Central memory CD8-positive, alpha-beta T cell (primary cell): Measurements from ENCODE around the gene DLGAP1.

Experiments used
- ATAC-seq: fragments of 150-1000 bp; cut with Tn5 transposase; replicated peaks from 2 replicates; pipeline ENCODE4 v1.10.0; 2022; ENCODE audit warnings: mild to moderate bottlenecking, moderate FRiP score, moderate number of reproducible peaks; ENCODE audit not compliant: poor library complexity, severe bottlenecking; ENCODE audit errors: extremely low read depth
- DNase-seq, 2 donors: peaks; one replicate each; pipeline ENCODE4 v3.0.0; 2021; ENCODE audit warnings: low spot score in 2 of 2
- H3K27ac Mint-ChIP-seq: one replicate; pipeline ENCODE4 v1.8.0; 2022; ENCODE audit warnings: low read depth, mild to moderate bottlenecking, moderate library complexity, mixed read lengths
- H3K27me3 Mint-ChIP-seq: one replicate; pipeline ENCODE4 v1.8.0; 2022; ENCODE audit warnings: mixed read lengths
- H3K36me3 Mint-ChIP-seq: one replicate; pipeline ENCODE4 v1.8.0; 2022; ENCODE audit warnings: mild to moderate bottlenecking, moderate library complexity, mixed read lengths; ENCODE audit not compliant: insufficient read depth
- H3K4me1 Mint-ChIP-seq: one replicate; pipeline ENCODE4 v1.8.0; 2022; ENCODE audit warnings: mixed read lengths
- H3K4me3 Mint-ChIP-seq: one replicate; pipeline ENCODE4 v1.8.0; 2022; ENCODE audit warnings: mild to moderate bottlenecking, moderate library complexity, mixed read lengths
- H3K9me3 Mint-ChIP-seq: one replicate; pipeline ENCODE4 v1.8.0; 2022; ENCODE audit warnings: mixed read lengths

The DLGAP1 gene

DNA sequence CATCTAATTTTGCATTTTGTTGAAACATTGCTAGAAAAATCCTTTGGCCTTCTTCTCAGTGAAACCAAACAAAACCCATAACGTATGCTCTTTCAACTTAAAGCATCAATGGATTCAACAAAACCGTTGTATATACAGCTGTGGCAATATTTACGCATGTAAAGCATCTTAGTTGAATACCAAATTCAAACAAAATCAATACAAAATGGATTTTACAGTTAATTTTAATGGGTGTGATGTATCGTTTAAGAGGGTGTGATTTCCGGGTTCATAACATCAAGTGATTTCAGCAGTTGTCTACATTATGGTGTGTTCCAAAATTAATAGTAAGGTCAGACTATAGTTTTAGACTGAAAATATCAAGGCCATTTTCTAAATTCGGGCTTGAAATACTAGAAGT is 806.9 kb downstream of the DLGAP1 start:
- no peaks in the 10 kb centered on the region for H3K36me3 Mint-ChIP-seq
- no peaks in the 10 kb centered on the region for H3K4me1 Mint-ChIP-seq
- H3K9me3 Mint-ChIP-seq: no peaks in the 10 kb centered on the region
- no peak overlapping the region for H3K4me3 Mint-ChIP-seq
- no peak overlapping the region for H3K27ac Mint-ChIP-seq
- ATAC-seq (no peak), DNase-seq (no peak)
- H3K27me3 Mint-ChIP-seq: peaks cover 8% of the 10 kb centered on the region

DNA sequence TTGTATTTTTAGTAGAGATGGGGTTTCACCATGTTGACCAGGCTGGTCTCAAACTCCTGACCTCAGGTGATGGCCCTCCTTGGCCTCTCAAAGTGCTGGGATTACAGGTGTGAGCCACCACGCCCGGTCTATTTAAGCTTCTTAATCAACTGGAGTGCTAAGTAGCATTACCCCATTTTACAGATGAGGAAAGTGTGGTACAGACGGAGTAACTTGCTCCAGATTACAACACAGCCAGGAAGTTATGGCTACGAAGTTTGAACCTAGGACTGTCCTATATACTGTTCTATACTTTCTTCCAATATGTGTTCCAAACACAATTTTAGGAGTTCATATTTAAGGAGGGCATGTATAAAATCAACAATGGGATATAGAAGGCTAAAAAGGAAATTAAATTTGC is 807.5 kb downstream of the DLGAP1 start:
- no peaks in the 10 kb centered on the region for H3K4me1 Mint-ChIP-seq
- no peaks in the 10 kb centered on the region for H3K36me3 Mint-ChIP-seq
- no peaks in the 10 kb centered on the region for H3K9me3 Mint-ChIP-seq
- DNase-seq (no peak), ATAC-seq (no peak)
- H3K27me3 Mint-ChIP-seq: peaks cover 8% of the 10 kb centered on the region
- no peak overlapping the region for H3K27ac Mint-ChIP-seq
- no peak overlapping the region for H3K4me3 Mint-ChIP-seq

DNA sequence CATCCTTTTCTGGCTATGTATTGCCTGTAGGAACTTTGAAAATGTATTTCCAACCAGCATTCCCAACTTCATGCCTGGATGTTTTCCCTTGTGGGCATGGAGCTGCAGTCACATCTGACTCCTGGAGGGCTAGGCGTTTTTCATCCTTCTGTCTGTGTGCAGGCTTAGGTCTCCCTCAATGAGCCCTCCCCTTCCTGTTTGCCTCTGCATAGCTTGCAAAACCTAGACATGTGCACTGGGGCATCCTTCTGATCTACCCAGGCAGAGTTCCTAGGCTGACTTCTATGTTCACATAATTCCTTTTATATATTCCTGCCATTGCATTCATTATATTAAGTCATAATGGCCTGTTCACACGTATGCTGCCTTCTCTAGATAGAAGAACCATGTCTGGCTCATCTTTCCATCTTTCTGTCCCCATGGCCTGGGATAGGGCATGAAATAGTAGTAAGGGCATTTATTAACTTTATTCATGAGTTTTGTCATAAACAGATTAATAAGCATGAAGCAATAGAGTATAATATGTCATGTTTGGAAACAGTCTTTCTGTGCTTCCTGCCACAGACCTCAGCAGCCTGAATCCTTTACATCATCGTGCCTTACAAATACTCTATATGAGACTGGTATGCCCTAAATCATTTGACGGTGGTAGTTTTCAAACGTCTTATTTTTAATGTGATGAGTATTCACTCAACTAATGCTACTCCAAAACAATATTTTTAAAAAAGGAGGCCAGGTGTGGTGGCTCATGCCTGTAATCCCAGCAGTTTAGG is 809.5 kb downstream of the DLGAP1 start:
- H3K27ac Mint-ChIP-seq: no peak overlapping the region
- no peak overlapping the region for H3K4me3 Mint-ChIP-seq
- H3K36me3 Mint-ChIP-seq: no peaks in the 10 kb centered on the region
- H3K9me3 Mint-ChIP-seq: no peaks in the 10 kb centered on the region
- no peaks in the 10 kb centered on the region for H3K4me1 Mint-ChIP-seq
- ATAC-seq: no peak
- peaks cover 8% of the 10 kb centered on the region for H3K27me3 Mint-ChIP-seq
- no peak for DNase-seq

DNA sequence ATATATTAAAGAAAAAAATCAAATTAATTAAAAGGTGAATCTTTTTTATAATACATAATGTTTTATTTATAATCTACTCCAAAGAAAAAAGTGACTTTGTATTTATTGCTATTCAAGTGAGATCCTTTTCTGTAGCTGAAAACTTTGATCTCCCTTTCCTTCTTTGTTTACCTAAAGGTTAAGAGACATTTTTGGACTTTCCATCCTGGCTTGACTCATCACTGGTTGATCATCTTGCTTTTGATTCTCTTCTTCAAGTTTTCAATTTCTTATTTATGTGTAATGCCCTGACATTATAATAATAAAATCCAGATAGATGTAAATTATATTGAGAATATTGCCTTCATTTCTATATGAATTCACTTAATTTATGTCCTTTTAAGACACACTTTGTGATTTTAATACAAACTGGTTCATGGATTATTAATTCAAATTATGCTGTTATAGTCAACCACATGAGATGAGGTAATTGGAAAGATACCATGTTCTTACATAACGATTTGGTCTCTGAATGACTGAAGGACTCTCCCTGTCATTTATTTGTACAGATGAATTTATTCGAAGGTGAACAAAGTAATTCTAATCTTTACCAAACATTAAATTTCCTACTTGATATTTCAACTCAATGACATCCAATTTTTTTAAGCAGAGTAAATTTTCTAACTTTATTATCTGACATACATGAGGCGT is 820.7 kb downstream of the DLGAP1 start:
- Mint-ChIP-seq H3K27ac (no peak overlapping the region), H3K9me3 (no peaks in the 10 kb centered on the region), H3K4me3 (no peak overlapping the region), H3K4me1 (no peaks in the 10 kb centered on the region), H3K27me3 (no peaks in the 10 kb centered on the region), H3K36me3 (no peaks in the 10 kb centered on the region)
- DNase-seq (no peak), ATAC-seq (no peak)

DNA sequence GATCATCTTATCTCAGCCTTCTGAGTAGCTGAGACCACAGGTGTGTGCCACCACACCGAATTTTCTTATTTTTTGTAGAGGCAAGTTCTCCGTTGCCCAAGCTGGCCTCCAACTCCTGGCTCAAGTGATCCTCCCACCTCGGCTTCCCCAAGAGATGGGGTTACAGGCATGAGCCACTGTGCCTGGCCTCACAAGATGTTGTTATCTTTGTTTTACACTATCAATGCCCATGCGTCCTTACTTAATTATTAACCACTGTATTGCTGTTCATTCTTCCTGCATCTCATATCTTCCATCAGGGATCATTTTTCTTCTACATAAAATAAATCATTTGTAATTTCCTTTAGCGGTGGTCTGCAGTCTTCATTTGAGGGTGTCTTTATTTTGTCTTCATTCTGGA is 823.2 kb downstream of the DLGAP1 start:
- H3K36me3 Mint-ChIP-seq: no peaks in the 10 kb centered on the region
- H3K4me1 Mint-ChIP-seq: no peaks in the 10 kb centered on the region
- no peak overlapping the region for H3K4me3 Mint-ChIP-seq
- H3K9me3 Mint-ChIP-seq: no peaks in the 10 kb centered on the region
- H3K27ac Mint-ChIP-seq: no peak overlapping the region
- H3K27me3 Mint-ChIP-seq: no peaks in the 10 kb centered on the region
- ATAC-seq (no peak), DNase-seq (no peak)

DNA sequence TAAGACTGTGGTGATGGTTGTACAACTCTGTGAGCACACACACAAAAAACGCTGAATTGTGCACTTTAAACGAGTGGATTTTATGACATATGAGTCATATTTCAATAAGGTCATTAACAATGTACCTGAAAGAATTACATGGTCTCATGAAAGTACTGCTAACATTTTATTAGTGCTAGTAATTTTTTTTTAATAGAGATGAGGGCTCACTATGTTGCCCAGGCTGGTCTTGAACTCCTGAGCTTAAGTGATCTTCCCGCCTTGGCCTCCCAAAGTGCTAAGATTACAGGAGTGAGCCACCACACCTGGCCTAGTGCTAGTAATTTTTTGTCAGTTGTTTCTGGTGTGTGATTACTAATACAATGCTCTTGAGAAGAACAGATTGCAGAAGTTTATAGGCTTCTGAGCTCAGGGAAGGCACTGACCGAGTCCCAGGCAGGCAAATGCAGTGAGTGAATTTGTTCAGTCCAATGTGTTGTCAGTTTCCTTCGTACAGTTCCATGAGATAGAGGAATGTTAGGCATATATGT is 828.1 kb downstream of the DLGAP1 start:
- DNase-seq (no peak), ATAC-seq (no peak)
- no peaks in the 10 kb centered on the region for H3K9me3 Mint-ChIP-seq
- H3K27me3 Mint-ChIP-seq: no peaks in the 10 kb centered on the region
- no peak overlapping the region for H3K4me3 Mint-ChIP-seq
- peaks cover 2% of the 10 kb centered on the region for H3K36me3 Mint-ChIP-seq
- H3K27ac Mint-ChIP-seq: no peak overlapping the region
- H3K4me1 Mint-ChIP-seq: peaks cover 10% of the 10 kb centered on the region

DNA sequence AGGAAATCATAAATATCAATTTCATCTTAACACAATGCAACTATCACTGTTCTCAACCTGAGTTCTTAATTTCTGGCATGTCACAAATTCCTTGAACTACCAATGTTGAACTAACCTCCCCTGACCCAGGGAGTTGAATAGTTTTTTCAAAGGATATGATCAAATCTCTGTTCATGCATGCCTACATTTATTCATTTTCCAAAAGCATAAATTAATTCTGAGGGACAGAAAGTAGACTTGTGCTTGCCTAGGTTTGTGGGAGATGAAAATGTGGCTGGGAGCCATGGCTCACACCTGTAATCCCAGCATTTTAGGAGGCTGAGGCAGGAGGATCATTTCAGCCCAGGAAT is 829.4 kb downstream of the DLGAP1 start:
- ATAC-seq (no peak), DNase-seq (no peak)
- Mint-ChIP-seq H3K27me3 (no peaks in the 10 kb centered on the region), H3K36me3 (peaks cover 2% of the 10 kb centered on the region), H3K4me3 (no peak overlapping the region), H3K4me1 (peaks cover 10% of the 10 kb centered on the region), H3K9me3 (no peaks in the 10 kb centered on the region), H3K27ac (no peak overlapping the region)

DNA sequence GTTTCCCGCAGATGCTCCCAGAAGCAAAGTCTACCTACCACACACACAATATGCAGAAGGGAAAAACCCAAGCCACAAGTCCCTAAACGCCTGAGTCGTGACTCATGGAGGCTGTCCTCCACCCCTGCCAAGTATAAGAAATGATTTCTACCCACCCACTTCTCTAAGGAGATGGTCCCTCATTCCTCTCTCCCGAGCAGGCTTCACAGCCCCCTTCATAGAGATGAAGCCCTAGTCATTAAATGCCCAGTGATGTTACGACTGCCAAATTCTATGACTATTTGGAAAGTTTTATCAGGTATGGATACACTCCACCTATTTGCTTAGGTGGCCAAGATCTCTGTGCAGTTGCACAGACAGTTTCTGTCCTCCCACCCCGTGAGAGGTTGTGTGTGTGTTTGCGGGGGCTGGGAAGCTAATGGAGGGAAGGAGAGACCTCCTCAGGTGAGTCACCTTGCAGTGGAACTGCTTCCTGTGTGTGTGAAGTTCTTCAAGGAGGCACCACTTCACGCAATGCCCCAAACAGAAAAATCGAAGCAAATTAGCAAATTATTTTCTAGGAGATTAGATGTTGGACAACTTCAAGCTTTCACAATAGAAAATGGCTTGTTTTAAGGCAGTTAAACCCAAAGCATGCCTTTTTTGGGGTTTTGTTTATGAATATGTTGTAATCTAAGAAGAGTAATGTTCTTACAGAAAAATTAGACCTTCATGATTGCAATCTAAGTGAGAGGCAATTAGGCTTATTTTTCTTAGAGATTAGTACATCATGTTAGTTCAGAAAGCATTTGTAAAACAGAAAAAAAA is 830.0 kb downstream of the DLGAP1 start:
- Mint-ChIP-seq H3K4me3 (no peak overlapping the region), H3K27me3 (no peaks in the 10 kb centered on the region), H3K9me3 (no peaks in the 10 kb centered on the region), H3K4me1 (peaks cover 10% of the 10 kb centered on the region), H3K27ac (peak overlapping the region; percentile 20), H3K36me3 (peaks cover 2% of the 10 kb centered on the region)
- DNase-seq (no peak), ATAC-seq (peak; percentile 67)

DNA sequence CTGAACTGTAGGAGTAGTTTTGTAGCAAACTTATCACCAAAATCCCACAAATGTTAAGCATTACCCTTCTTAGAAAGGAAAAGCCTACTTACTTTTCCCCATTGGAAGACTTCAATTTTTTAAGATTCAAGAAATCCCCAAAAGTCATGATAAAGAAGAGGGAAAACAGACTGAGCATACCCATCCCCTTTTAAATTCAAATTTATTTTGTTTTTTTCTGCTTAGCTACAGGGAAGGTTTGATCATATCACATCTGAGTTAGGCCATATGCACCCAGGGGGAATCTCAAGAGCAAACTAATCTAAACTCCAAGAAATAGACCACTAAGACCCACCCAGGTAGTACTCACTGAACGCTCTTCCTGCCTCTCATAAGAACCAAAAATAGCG is 830.6 kb downstream of the DLGAP1 start:
- H3K4me1 Mint-ChIP-seq: peaks cover 10% of the 10 kb centered on the region
- no peak overlapping the region for H3K4me3 Mint-ChIP-seq
- ATAC-seq: no peak
- no peaks in the 10 kb centered on the region for H3K27me3 Mint-ChIP-seq
- peaks cover 2% of the 10 kb centered on the region for H3K36me3 Mint-ChIP-seq
- H3K9me3 Mint-ChIP-seq: no peaks in the 10 kb centered on the region
- no peak for DNase-seq
- H3K27ac Mint-ChIP-seq: peak overlapping the region; percentile 20

DNA sequence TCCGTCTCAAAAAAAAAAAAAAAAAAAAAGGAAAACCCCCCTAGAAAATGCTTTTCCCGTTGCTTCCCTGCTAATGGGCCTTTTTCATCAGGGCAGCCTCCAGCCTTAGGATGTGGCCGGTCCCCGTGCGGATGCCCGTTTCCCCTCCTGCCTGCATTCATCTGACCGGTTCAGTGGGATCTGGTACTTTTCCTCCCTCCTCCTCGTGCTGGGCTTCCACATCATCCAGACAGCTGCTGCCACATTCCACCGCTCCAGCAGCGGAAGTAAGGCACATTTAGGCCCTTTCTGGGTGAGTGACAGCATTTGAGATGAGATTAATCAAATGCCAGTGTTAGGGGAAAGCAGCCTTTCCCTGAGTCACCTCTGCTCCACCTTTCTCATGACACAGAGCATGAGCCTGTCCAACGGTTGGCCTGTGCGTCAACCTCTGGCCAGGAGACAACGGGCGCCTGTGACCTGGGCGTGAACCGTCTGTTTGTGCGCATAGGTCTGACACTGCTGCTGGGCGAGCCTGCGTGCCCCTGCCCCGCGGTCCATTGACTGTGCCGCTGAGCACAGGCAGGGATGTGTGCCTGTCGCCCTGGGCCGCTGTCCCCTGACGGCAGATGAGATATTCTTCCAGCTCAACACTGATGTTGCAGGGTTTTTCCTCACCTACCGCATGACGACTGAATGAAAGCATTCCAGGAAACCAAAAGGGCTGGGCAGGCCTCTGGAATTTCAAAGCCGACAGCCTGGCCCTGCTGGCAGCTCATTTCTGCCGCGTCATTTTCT is 831.1 kb downstream of the DLGAP1 start:
- no peak for DNase-seq
- Mint-ChIP-seq H3K27ac (peak overlapping the region; percentile 20), H3K9me3 (no peaks in the 10 kb centered on the region), H3K4me1 (peaks cover 10% of the 10 kb centered on the region), H3K36me3 (peaks cover 2% of the 10 kb centered on the region), H3K4me3 (no peak overlapping the region), H3K27me3 (no peaks in the 10 kb centered on the region)
- ATAC-seq: no peak

DNA sequence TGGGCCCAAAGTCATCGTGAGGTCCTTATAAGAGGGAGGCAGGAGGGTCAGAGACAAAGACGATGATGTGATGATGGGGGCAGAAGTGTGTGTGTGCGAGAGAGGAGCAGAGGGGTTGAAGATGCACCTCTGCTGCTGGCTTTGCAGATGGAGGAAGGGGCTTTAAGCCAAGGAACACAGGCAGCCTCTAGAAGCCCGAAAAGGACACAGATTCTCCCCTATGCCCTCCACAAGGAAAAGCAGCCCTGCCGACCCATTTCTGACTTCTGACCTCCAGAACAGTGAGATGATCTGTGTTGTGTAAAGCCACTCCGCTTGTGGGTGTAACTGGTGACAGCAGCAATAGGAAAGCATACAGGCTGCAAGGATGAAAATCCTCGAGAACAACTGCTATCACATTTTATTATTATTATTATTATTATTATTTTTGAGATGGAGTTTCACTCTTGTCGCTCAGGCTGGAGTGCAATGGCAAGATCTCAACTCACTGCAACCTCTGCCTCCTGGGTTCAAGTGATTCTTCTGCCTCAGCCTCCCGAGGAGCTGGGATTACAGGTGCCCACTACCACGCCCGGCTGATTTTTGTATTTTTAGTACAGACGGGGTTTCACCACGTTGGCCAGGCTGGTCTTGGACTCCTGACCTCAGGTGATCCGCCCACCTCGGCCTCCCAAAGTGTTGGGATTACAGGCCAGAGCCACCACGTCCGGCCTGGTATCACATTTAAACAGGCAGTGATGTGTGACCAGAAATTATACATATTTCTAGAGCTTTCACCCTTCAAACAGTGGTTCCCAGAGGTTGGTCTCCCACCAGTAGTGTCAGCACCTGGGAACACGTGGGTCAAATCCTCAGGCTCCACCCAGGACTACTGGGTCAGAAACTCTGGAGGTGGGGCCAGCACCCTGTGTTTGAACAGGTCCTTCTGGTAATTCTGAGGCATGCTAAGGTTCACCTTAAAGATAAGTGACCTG is 834.7 kb downstream of the DLGAP1 start:
- H3K36me3 Mint-ChIP-seq: peaks cover 2% of the 10 kb centered on the region
- no peak overlapping the region for H3K27ac Mint-ChIP-seq
- H3K4me1 Mint-ChIP-seq: peaks cover 10% of the 10 kb centered on the region
- H3K4me3 Mint-ChIP-seq: no peak overlapping the region
- no peaks in the 10 kb centered on the region for H3K27me3 Mint-ChIP-seq
- DNase-seq: no peak
- no peaks in the 10 kb centered on the region for H3K9me3 Mint-ChIP-seq
- ATAC-seq: no peak
